ENCODE results near the gene SMARCA2. TPM values are rescaled to one million over a fixed set of nuclear protein-coding genes. Genes with fewer than 3 reads are reported as not detected.
A peak's percentile ranks its signal among the peaks of the same experiment; 100 is the strongest.

The SMARCA2 gene
- total and polyA plus RNA-seq, 2 donors (not counting 1 experiment from before 2014, with no cell fraction given), result 75.3 to 250 TPM

- Histone ChIP-seq H3K4me2 (replicated peaks; ENCODE audit: low read depth, low read length, poor library complexity, severe bottlenecking) (no peak overlapping the region), H3K9ac (ENCODE audit: low read length) (no peak overlapping the region), H3K27ac (ENCODE audit: low read length in 2 of 2) (no peak overlapping the region), H3K9me3 (ENCODE audit: control extremely low read depth in 1 of 3, control insufficient read depth in 2 of 3, insufficient read depth in 1 of 3, low read length in 2 of 3) (peaks cover 3 to 9% (median 3%) of the 10 kb centered on the region in 3 donors), H3K27me3 (replicated peaks in 1 of 4; ENCODE audit: control extremely low read depth in 1 of 4, control insufficient read depth in 3 of 4, insufficient read depth in 4 of 4, low read length in 3 of 4) (no peaks in the 10 kb centered on the region), H3K79me2 (ENCODE audit: control insufficient read depth, insufficient read depth, low read length) (peaks cover 32% of the 10 kb centered on the region), H3K36me3 (replicated peaks in 1 of 2; ENCODE audit: control extremely low read depth in 1 of 2, control insufficient read depth in 1 of 2, extremely low read depth in 1 of 2, insufficient read depth in 2 of 2, low read length in 1 of 2) (peaks cover 0 to 5% of the 10 kb centered on the region in 2 experiments), H4K20me1 (ENCODE audit: control insufficient read depth, insufficient read depth, low read length, poor library complexity, severe bottlenecking) (peaks cover 6% of the 10 kb centered on the region), H3K4me1 (ENCODE audit: control insufficient read depth in 2 of 2, insufficient read depth in 2 of 2, low read length in 2 of 2) (peaks cover 4 to 8% of the 10 kb centered on the region in 2 donors), H3K4me3 (ENCODE audit: control extremely low read depth in 1 of 5, extremely low read depth in 1 of 5, insufficient read depth in 1 of 5, low read depth in 2 of 5, low read length in 4 of 5) (no peak overlapping the region), H2AFZ (ENCODE audit: insufficient read depth, low read depth, low read length, poor library complexity, severe bottlenecking) (no peak overlapping the region)
- TF ChIP-seq, protein P1, sequence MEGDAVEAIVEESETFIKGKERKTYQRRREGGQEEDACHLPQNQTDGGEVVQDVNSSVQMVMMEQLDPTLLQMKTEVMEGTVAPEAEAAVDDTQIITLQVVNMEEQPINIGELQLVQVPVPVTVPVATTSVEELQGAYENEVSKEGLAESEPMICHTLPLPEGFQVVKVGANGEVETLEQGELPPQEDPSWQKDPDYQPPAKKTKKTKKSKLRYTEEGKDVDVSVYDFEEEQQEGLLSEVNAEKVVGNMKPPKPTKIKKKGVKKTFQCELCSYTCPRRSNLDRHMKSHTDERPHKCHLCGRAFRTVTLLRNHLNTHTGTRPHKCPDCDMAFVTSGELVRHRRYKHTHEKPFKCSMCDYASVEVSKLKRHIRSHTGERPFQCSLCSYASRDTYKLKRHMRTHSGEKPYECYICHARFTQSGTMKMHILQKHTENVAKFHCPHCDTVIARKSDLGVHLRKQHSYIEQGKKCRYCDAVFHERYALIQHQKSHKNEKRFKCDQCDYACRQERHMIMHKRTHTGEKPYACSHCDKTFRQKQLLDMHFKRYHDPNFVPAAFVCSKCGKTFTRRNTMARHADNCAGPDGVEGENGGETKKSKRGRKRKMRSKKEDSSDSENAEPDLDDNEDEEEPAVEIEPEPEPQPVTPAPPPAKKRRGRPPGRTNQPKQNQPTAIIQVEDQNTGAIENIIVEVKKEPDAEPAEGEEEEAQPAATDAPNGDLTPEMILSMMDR (IDR thresholded peaks at IDR 0.05), result no peak
- no peak for TF ChIP-seq EZH2 (IDR thresholded peaks at IDR 0.05; ENCODE audit: borderline replicate concordance, insufficient read depth, low read depth, low read length, poor library complexity, severe bottlenecking)
- 71% methylated on average over 3 of the region's 6 CpGs for WGBS (ENCODE audit: insufficient coverage)
- ChIA-PET CTCF (no interaction called here), POLR2A (no interaction called here)
- H3K27ac Mint-ChIP-seq, result peak overlapping the region; percentile 10
- ATAC-seq (ENCODE audit: low read depth) (no peak), DNase-seq (no peak)
- intact Hi-C loops (cut with micrococcal nuclease), result no loop called here
- H3K4me1 Mint-ChIP-seq, result peaks cover 50% of the 10 kb centered on the region
- no peaks in the 10 kb centered on the region for H3K27me3 Mint-ChIP-seq
- no peak overlapping the region for H3K4me3 Mint-ChIP-seq
- peaks cover 5% of the 10 kb centered on the region for H3K9me3 Mint-ChIP-seq (ENCODE audit: insufficient read depth)
Observed at GRCh38 chr9:2151171-2151570, 136.0 kb downstream of the SMARCA2 start.

DNA sequence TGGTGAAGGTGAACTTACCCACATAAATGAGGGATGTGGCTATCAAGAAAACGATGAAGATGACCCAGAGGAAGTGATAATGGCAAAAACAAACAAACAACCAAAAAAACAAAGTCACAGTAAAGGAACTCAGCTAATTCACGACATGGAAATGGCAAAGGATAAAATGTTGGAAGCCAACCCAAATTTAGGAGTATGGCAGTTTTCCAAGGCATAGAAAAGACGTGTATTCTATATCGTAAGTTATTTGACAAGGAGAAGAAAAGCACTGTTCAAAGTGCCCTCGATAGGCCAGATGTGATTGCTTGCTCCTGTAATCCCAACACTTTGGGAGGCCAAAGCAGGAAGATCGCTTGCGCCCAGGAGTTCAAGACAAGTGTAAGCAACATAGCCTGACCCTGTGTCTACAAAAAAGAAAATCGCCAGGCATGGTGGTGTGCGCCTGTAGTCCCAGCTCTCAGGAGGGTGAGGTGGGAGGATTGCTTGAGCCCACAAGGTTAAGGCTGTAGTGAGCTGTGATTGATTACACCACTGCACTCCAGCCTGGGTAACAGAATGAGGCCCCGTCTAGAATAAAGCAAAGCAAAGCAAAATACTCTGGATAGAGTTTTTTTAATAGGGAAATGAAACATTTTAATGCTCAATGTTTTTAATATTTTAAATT lies 138.0 kb downstream of the SMARCA2 start:
- POLR2A ChIA-PET, result no interaction called here
- TF ChIP-seq EZH2 (IDR thresholded peaks at IDR 0.05; ENCODE audit: borderline replicate concordance, insufficient read depth, low read depth, low read length, poor library complexity, severe bottlenecking), result no peak
- TF ChIP-seq, protein P1 (IDR thresholded peaks at IDR 0.05), result no peak
- H3K4me1 Mint-ChIP-seq, result peaks cover 58% of the 10 kb centered on the region
- H3K27ac Mint-ChIP-seq, result no peak overlapping the region
- intact Hi-C loops (cut with micrococcal nuclease), result no loop called here
- CTCF ChIA-PET, result no interaction called here
- Histone ChIP-seq H3K9ac (ENCODE audit: low read length) (no peak overlapping the region), H3K4me2 (replicated peaks; ENCODE audit: low read depth, low read length, poor library complexity, severe bottlenecking) (no peak overlapping the region), H3K79me2 (ENCODE audit: control insufficient read depth, insufficient read depth, low read length) (peaks cover 36% of the 10 kb centered on the region), H3K27ac (ENCODE audit: low read length in 2 of 2) (no peak overlapping the region), H3K4me3 (ENCODE audit: control extremely low read depth in 1 of 5, extremely low read depth in 1 of 5, insufficient read depth in 1 of 5, low read depth in 2 of 5, low read length in 4 of 5) (no peak overlapping the region), H3K4me1 (ENCODE audit: control insufficient read depth in 2 of 2, insufficient read depth in 2 of 2, low read length in 2 of 2) (peaks cover 17 to 18% of the 10 kb centered on the region in 2 donors), H3K36me3 (replicated peaks in 1 of 2; ENCODE audit: control extremely low read depth in 1 of 2, control insufficient read depth in 1 of 2, extremely low read depth in 1 of 2, insufficient read depth in 2 of 2, low read length in 1 of 2) (peaks cover 0 to 5% of the 10 kb centered on the region in 2 experiments), H2AFZ (ENCODE audit: insufficient read depth, low read depth, low read length, poor library complexity, severe bottlenecking) (no peak overlapping the region), H3K27me3 (replicated peaks in 1 of 4; ENCODE audit: control extremely low read depth in 1 of 4, control insufficient read depth in 3 of 4, insufficient read depth in 4 of 4, low read length in 3 of 4) (no peaks in the 10 kb centered on the region), H3K9me3 (ENCODE audit: control extremely low read depth in 1 of 3, control insufficient read depth in 2 of 3, insufficient read depth in 1 of 3, low read length in 2 of 3) (peaks cover 3 to 9% (median 3%) of the 10 kb centered on the region in 3 donors), H4K20me1 (ENCODE audit: control insufficient read depth, insufficient read depth, low read length, poor library complexity, severe bottlenecking) (peaks cover 7% of the 10 kb centered on the region)
- WGBS (ENCODE audit: insufficient coverage), result 98% methylated on average over 8 of the region's 10 CpGs
- no peak for ATAC-seq (ENCODE audit: low read depth)
- H3K9me3 Mint-ChIP-seq (ENCODE audit: insufficient read depth), result peaks cover 5% of the 10 kb centered on the region
- DNase-seq, result no peak
- no peak overlapping the region for H3K4me3 Mint-ChIP-seq
- H3K27me3 Mint-ChIP-seq, result no peaks in the 10 kb centered on the region
